Activated T-cell treated with anti-CD3 and anti-CD28 coated beads, Interleukin-2, amount 50 U/mL, for 4 hours (primary cell): ENCODE data around the gene PRKAG2. TPM values are rescaled to one million over a fixed set of nuclear protein-coding genes. Genes with fewer than 3 reads are reported as not detected.

Experiments used
- ATAC-seq, 2 donors: fragments of 200-7000 bp; cut with Tn5 transposase; one replicate each; pipeline ENCODE4 v1.10.0; 2021
- DNase-seq: peaks from one replicate; pipeline ENCODE4 v3.0.0-alpha.2; 2020
- H3K27me3 Mint-ChIP-seq: one replicate; pipeline ENCODE4 v1.8.0; 2021; ENCODE audit warnings: low read depth, mixed read lengths
- H3K36me3 Mint-ChIP-seq: one replicate; pipeline ENCODE4 v1.8.0; 2022; ENCODE audit warnings: mixed read lengths; ENCODE audit not compliant: insufficient read depth
- H3K4me1 Mint-ChIP-seq: one replicate; pipeline ENCODE4 v1.8.0; 2021; ENCODE audit warnings: low read depth, mixed read lengths
- H3K4me3 Mint-ChIP-seq: one replicate; pipeline ENCODE4 v1.8.0; 2021; ENCODE audit warnings: mild to moderate bottlenecking, moderate library complexity, mixed read lengths
- H3K9me3 Mint-ChIP-seq: one replicate; pipeline ENCODE4 v1.8.0; 2021; ENCODE audit warnings: mixed read lengths
- total RNA-seq, 3 donors: library from RNA; stranded (reverse); gene quantifications; one replicate each; pipeline ENCODE4 v1.2.1, GENCODE V29; 2021

PRKAG2 gene
- total RNA-seq, 3 donors from 2014 or later = 28.6 to 31.5 (median 29.3) TPM

- Mint-ChIP-seq H3K27me3 (no peaks in the 10 kb centered on the region), H3K4me1 (peaks cover 13% of the 10 kb centered on the region), H3K36me3 (peaks cover 2% of the 10 kb centered on the region), H3K9me3 (no peaks in the 10 kb centered on the region), H3K4me3 (no peak overlapping the region)
- ATAC-seq (no peak), DNase-seq (no peak)
Observed at GRCh38 chr7:151728286-151728660, 148.6 kb downstream of the PRKAG2 start.

DNA sequence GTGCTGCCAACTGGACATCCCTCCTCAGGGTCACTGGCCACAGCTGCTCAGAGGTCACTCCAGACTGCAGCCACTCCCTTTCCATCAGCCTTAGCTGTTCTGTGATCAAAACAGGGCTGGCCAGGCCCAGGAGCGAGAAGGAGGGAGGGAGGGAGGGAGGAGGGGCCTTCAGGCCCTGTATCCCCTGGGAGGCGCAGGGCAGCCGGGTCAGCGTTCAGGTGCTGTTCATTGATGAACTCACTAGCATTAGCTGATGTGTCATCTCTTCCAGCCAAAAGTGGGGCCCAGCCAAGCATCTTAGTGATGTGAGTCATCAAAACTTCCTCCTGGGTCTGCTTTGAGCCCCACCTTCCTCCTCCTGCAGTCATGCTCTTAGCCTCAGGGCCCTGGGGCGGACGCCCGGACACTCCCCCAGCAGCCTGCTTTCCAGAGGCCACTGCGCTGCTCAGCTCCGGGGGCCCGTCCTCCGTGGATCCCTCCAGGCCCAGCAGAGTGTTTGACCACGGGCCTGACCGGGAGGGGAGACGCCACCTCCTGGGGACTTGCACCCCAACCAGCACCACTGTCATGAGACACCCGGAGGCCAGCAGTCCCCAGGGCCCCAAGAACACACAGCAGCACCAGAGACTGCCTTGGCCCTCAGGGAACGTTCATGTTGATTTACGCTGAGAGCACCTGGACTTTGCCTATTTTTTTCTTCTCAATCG, 149.2 kb downstream of the PRKAG2 start:
- DNase-seq = peak; percentile 41
- H3K27me3 Mint-ChIP-seq = no peaks in the 10 kb centered on the region
- peaks cover 13% of the 10 kb centered on the region for H3K4me1 Mint-ChIP-seq
- peak; percentile 91 to 93 for ATAC-seq
- H3K9me3 Mint-ChIP-seq = no peaks in the 10 kb centered on the region
- H3K36me3 Mint-ChIP-seq = peaks cover 2% of the 10 kb centered on the region
- H3K4me3 Mint-ChIP-seq = no peak overlapping the region

DNA sequence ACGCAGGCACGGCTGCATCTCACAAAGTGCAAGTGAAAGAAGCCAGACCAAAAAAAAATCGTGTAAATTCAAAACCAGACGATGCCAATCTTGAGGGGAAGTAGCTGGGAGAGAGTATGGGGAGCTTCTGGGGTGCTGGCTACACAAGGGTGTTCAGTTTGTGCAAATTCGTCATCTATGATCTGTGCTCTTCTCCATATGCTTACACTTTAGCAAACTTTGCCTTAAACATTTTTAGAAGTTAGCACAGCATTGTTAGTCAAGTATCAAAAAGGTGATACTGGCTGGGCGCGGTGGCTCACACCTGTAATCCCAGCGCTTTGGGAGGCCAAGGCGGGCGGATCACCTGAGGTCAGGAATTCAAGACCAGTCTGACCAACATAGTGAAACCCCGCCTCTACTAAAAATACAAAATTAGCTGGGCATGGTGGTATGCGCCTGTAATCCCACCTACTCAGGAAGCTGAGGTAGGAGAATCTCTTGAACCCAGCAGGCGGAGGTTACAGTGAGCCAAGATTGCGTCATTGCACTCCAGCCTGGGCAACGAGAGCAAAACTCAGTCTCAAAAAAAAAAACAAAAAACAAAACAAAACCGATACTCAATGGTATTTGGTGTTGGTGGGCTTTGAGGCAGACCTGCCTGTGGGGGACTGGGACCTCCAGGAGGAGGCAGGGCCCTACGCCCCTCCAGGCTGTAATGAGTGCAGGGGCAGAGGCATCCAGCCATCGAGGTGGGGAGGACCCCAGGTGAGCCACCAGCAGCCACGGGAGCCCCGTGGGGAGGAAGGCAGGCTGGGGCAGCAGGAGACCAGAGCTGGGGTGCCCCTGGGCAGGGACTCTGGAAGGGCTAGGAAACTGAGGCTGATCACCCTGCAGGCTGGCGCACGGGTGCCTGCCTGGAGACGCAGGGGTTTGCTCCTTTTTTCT, 150.0 kb downstream of the PRKAG2 start:
- ATAC-seq = no peak
- Mint-ChIP-seq H3K9me3 (no peaks in the 10 kb centered on the region), H3K4me1 (peaks cover 13% of the 10 kb centered on the region), H3K27me3 (no peaks in the 10 kb centered on the region), H3K36me3 (peaks cover 2% of the 10 kb centered on the region), H3K4me3 (no peak overlapping the region)
- DNase-seq = no peak

- DNase-seq (no peak), ATAC-seq (no peak)
- peaks cover 13% of the 10 kb centered on the region for H3K4me1 Mint-ChIP-seq
- H3K9me3 Mint-ChIP-seq = no peaks in the 10 kb centered on the region
- no peaks in the 10 kb centered on the region for H3K27me3 Mint-ChIP-seq
- H3K4me3 Mint-ChIP-seq = no peak overlapping the region
- peaks cover 2% of the 10 kb centered on the region for H3K36me3 Mint-ChIP-seq
Observed at GRCh38 chr7:151725844-151726651, 150.9 kb downstream of the PRKAG2 start.

- H3K9me3 Mint-ChIP-seq = no peaks in the 10 kb centered on the region
- H3K4me3 Mint-ChIP-seq = no peak overlapping the region
- no peak for ATAC-seq
- H3K4me1 Mint-ChIP-seq = peaks cover 13% of the 10 kb centered on the region
- H3K27me3 Mint-ChIP-seq = no peaks in the 10 kb centered on the region
- no peak for DNase-seq
- H3K36me3 Mint-ChIP-seq = peaks cover 2% of the 10 kb centered on the region
Observed at GRCh38 chr7:151724920-151725584, 151.9 kb downstream of the PRKAG2 start.

DNA sequence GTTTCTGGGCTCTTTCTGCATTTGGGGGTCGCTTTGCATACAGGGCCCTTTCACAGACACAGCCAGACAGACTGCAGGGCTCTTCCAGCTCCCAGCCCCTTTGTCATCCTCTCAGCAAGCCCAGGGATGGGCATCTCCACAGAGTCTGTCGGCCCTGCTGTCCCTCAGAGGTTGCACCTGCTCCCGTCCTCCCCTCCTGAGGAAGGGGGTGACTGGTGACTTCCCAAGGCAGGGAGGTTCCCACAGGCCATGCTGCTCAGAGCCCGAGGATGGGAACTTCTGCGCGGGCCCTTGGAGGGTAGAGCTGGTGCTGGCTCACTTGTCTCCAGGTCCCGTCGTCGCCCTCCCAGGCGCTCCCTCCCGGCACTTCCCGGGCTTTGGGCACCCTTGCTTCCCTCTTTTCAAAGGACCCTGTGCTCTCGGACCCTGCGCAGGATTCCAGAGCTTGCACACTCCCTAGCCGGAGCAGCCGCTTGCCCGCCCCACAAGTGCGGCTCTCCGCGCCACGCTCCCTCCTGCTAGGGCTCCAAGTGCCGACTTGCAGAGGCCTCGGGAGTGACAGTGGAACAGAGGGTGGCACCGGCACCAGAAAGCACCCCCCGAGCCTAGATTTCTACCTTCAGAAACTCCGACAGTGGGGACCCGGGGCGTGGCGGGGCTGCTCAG, 152.5 kb downstream of the PRKAG2 start:
- DNase-seq (no peak), ATAC-seq (no peak)
- Mint-ChIP-seq H3K9me3 (no peaks in the 10 kb centered on the region), H3K4me3 (no peak overlapping the region), H3K27me3 (no peaks in the 10 kb centered on the region), H3K36me3 (peaks cover 4% of the 10 kb centered on the region), H3K4me1 (peaks cover 13% of the 10 kb centered on the region)

GRCh38 chr7:151723321-151723720, 153.6 kb downstream of the PRKAG2 start:
- Mint-ChIP-seq H3K4me1 (peaks cover 10% of the 10 kb centered on the region), H3K9me3 (no peaks in the 10 kb centered on the region), H3K27me3 (no peaks in the 10 kb centered on the region), H3K4me3 (no peak overlapping the region), H3K36me3 (peaks cover 4% of the 10 kb centered on the region)
- ATAC-seq (no peak), DNase-seq (no peak)

GRCh38 chr7:151722533-151722932, 154.4 kb downstream of the PRKAG2 start:
- Mint-ChIP-seq H3K4me1 (peaks cover 7% of the 10 kb centered on the region), H3K27me3 (no peaks in the 10 kb centered on the region), H3K9me3 (no peaks in the 10 kb centered on the region), H3K4me3 (no peak overlapping the region), H3K36me3 (peaks cover 4% of the 10 kb centered on the region)
- DNase-seq (no peak), ATAC-seq (no peak)

DNA sequence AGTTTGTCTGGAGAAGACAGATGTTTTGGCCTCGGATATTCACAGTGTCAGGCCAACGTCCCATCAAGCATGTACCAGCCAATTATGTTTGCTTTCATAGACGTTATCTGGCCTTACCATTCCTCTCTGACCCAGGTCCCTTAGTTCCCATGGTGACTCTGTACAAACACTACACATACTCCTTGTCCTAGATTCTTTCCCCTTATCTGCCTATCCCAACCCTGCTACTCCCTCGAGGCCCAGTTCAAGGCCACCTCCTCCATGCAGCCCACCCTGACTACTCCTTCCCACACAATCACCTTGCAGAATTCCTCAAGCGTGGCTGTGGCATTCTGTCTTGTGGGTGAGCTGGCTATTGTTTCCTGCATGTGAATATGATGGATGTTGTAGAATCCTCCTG, 155.2 kb downstream of the PRKAG2 start:
- H3K4me3 Mint-ChIP-seq = no peak overlapping the region
- H3K9me3 Mint-ChIP-seq = no peaks in the 10 kb centered on the region
- H3K4me1 Mint-ChIP-seq = peaks cover 7% of the 10 kb centered on the region
- DNase-seq = no peak
- H3K36me3 Mint-ChIP-seq = peaks cover 4% of the 10 kb centered on the region
- H3K27me3 Mint-ChIP-seq = no peaks in the 10 kb centered on the region
- ATAC-seq = no peak

- ATAC-seq (no peak), DNase-seq (no peak)
- peaks cover 2% of the 10 kb centered on the region for H3K36me3 Mint-ChIP-seq
- H3K27me3 Mint-ChIP-seq = no peaks in the 10 kb centered on the region
- no peaks in the 10 kb centered on the region for H3K9me3 Mint-ChIP-seq
- peaks cover 2% of the 10 kb centered on the region for H3K4me1 Mint-ChIP-seq
- H3K4me3 Mint-ChIP-seq = no peak overlapping the region
Observed at GRCh38 chr7:151721236-151721635, 155.7 kb downstream of the PRKAG2 start.

DNA sequence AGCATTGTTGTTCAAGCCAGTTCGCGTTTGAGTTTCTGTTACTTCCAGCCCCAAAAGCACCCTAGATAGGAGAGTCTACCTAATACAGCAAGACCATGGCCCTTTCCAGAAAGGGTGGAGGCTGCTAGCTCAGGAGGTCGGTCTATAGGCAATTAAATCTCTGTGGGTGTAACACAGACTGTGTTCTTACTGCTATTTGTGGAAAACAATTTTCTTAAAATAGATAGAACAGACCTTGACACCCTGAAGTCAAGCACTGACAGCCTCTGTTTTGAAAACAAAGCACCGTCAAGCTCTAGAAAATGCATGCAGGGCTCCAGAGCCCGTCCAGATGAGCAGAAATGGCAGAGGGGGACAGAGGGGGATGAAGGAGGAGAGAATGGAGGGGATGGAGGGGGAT, 156.6 kb downstream of the PRKAG2 start:
- Mint-ChIP-seq H3K27me3 (no peaks in the 10 kb centered on the region), H3K9me3 (no peaks in the 10 kb centered on the region), H3K4me3 (no peak overlapping the region), H3K36me3 (peaks cover 2% of the 10 kb centered on the region), H3K4me1 (peaks cover 2% of the 10 kb centered on the region)
- ATAC-seq (no peak), DNase-seq (no peak)

DNA sequence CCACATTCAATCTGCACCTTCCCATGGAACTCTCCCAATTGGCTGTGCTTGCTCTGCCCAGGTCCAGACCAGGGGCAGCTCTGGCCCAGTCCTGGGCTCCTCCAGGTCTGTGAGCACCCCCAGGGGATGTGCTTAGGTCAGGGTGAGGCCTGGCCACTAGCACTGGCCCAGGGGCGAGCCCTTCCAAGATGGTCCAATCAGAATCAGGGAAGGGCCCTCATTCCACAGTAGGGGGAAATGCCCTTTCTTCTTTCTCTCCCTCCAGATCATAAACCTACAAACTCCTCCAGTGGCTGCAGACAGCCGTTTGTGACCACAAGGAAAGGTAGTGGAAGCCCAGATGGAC, 157.0 kb downstream of the PRKAG2 start:
- no peaks in the 10 kb centered on the region for H3K4me1 Mint-ChIP-seq
- H3K4me3 Mint-ChIP-seq = no peak overlapping the region
- peaks cover 2% of the 10 kb centered on the region for H3K36me3 Mint-ChIP-seq
- no peaks in the 10 kb centered on the region for H3K27me3 Mint-ChIP-seq
- ATAC-seq = no peak
- DNase-seq = no peak
- H3K9me3 Mint-ChIP-seq = no peaks in the 10 kb centered on the region

DNA sequence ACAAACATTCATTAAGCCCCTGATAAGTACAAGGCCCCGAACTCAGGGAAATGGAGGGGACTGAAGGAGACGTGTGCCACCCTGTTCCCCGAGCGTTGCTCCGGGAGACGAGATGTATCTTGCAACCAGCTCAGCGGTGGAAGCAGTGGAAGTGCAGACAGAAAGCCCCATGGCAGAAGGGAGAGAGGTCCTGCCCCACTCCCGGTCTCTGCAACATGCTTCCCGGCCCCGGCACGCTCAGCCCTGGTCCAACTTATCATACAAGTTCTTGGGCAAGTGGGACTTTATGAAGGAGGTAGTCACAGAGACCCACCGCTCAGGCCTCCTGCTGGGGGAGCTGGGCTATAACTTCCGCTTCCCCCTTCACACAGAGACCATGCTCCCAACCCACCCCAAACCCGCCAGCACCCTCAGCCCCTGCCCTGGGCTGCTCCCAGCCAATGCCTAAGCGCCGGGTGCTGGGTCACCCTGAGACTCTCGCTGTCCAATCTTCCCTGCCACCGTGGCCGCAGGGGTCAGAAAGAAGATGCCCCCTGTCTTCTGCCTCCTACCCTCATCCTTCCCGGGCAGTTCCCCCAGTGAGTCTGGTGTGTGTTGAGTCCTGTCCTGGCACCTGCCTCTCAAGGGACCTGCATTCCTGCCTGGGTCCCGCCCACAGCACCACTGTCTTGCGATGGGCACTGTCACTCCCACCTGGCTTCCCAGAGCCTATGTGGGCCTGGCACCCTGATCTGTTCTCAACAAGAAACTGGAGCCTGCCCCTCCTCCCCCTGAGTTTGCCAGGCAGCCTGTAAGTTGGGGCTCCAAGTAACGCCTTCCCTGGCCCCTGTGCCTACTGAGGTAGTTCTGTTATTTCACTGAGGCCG, 157.7 kb downstream of the PRKAG2 start:
- ATAC-seq = no peak

More for the DNA sequence above, 157.7 kb downstream of the PRKAG2 start:
- Mint-ChIP-seq H3K27me3 (no peaks in the 10 kb centered on the region), H3K9me3 (no peaks in the 10 kb centered on the region), H3K4me3 (no peak overlapping the region), H3K36me3 (peaks cover 2% of the 10 kb centered on the region), H3K4me1 (no peaks in the 10 kb centered on the region)
- DNase-seq = no peak
